Loucy (cell line): Measurements from ENCODE around the gene PLK3.

Experiments used
- H2AFZ ChIP-seq: fragments of 200-600 bp; sonication (generic); 2 replicates; pipeline ENCODE4 v1.6.0; 2016; ENCODE audit warnings: antibody characterized with exemption, mild to moderate bottlenecking, low read length, moderate library complexity
- H3F3A ChIP-seq: fragments of 200-600 bp; 2 replicates; pipeline ENCODE4 v1.6.0; 2016; ENCODE audit warnings: antibody characterized with exemption, low read depth, mild to moderate bottlenecking
- H3K27me3 ChIP-seq: fragments of 200-600 bp; sonication (generic); 2 replicates; pipeline ENCODE4 v1.6.1; 2014; ENCODE audit warnings: low read length, mild to moderate bottlenecking; ENCODE audit not compliant: insufficient read depth, poor library complexity, severe bottlenecking
- H3K36me3 ChIP-seq: fragments of 200-600 bp; sonication (generic); 2 replicates; pipeline ENCODE4 v1.6.1; 2016; ENCODE audit warnings: low read length; ENCODE audit not compliant: insufficient read depth
- H3K4me1 ChIP-seq: fragments of 200-600 bp; sonication (generic); 2 replicates; pipeline ENCODE4 v1.5.1; 2014; ENCODE audit warnings: low read length, mild to moderate bottlenecking; ENCODE audit not compliant: insufficient read depth, poor library complexity, severe bottlenecking
- H3K4me2 ChIP-seq: fragments of 200-600 bp; sonication (generic); 2 replicates; pipeline ENCODE4 v1.6.0; 2014; ENCODE audit warnings: antibody characterized with exemption, low read length, low read depth, mild to moderate bottlenecking; ENCODE audit not compliant: poor library complexity, severe bottlenecking
- H3K4me3 ChIP-seq: fragments of 200-600 bp; sonication (generic); 2 replicates; pipeline ENCODE4 v1.5.1; 2014; ENCODE audit warnings: low read length, mild to moderate bottlenecking, mixed read lengths; ENCODE audit not compliant: poor library complexity, severe bottlenecking
- H3K79me2 ChIP-seq: fragments of 200-600 bp; sonication (generic); 2 replicates; pipeline ENCODE4 v1.6.1; 2014; ENCODE audit warnings: low read length; ENCODE audit not compliant: insufficient read depth
- H3K9ac ChIP-seq: fragments of 200-600 bp; sonication (generic); 2 replicates; pipeline ENCODE4 v1.6.0; 2014; ENCODE audit warnings: mild to moderate bottlenecking, low read depth, low read length, moderate library complexity; ENCODE audit not compliant: poor library complexity, severe bottlenecking
- H3K9me2 ChIP-seq: fragments of 200-600 bp; sonication (generic); replicated peaks from 2 replicates; pipeline ENCODE4 v1.6.1; 2016; ENCODE audit warnings: low read depth, low read length, mixed read lengths
- H3K9me3 ChIP-seq: fragments of 200-600 bp; sonication (generic); 2 replicates; pipeline ENCODE4 v1.6.1; 2014; ENCODE audit warnings: mild to moderate bottlenecking, antibody characterized with exemption, low read length, low read depth; ENCODE audit not compliant: insufficient read depth
- H4K20me1 ChIP-seq: fragments of 200-600 bp; sonication (generic); 2 replicates; pipeline ENCODE4 v1.6.0; 2014; ENCODE audit warnings: antibody characterized with exemption, low read length, mild to moderate bottlenecking; ENCODE audit not compliant: insufficient read depth, poor library complexity, severe bottlenecking
- EZH2phosphoT487 ChIP-seq: fragments of 200-600 bp; IDR thresholded peaks from 2 replicates; pipeline ENCODE4 v1.6.1; 2018; ENCODE audit warnings: antibody characterized with exemption, mild to moderate bottlenecking, moderate library complexity, borderline replicate concordance
- TF ChIP-seq, protein P1 (sequence below): fragments of 200-600 bp; sonication (generic); conservative IDR thresholded peaks from 2 replicates; pipeline ENCODE4 v1.5.1; 2014; ENCODE audit warnings: mild to moderate bottlenecking, antibody characterized with exemption, low read length

The PLK3 gene

DNA sequence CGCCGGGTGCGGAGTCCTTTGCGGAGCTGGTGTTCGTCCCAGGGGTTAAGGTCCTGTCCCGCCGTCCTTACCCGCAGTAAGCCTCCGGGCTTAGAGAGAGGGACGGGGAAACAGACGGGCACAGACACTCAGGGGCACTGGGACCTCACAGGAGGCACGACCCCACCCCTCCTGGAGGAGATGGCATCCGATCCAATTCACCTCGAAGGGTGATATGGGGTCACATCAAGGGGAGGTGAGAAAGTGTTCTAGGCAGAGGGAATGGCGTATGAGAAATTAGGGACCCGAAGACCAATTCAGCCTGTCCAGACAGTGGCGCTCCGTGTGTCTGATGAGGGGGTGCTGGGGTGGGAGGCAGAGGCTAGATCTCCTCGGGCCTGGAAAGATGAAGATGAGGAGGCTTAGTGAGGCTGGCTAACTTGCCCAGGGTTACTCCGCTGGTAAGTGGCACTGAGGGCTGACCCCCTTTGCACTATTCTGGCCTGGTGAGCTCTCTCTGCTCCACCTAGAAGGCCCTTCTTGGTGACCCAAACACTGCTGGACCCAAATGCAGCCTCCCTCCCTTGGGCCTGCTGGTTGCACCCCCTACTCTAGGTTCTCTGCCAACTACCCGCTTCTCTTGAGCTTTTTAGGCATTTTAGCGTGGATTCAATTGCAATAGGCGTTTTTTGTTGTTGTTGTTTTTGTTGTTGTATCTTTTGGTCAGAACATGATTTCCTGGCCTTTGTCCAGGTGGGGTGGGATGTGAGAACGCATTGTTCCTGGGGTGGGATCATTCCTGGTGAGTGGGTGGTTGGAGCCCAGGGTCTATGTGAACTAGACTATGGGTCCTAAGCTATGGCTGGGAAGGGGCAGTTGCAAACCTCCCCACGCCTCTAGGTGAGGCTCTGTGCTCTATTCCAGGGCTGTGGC is 20.4 kb downstream of the PLK3 start:
- peak overlapping the region; percentile 65 for H3K9ac ChIP-seq
- peak overlapping the region; percentile 86 for H2AFZ ChIP-seq
- peaks cover 5% of the 10 kb centered on the region for H3K4me1 ChIP-seq
- H3K9me3 ChIP-seq = no peaks in the 10 kb centered on the region
- H4K20me1 ChIP-seq = no peaks in the 10 kb centered on the region
- no peaks in the 10 kb centered on the region for H3K27me3 ChIP-seq
- H3K4me3 ChIP-seq = peak overlapping the region; percentile 62
- no peaks in the 10 kb centered on the region for H3K79me2 ChIP-seq
- TF ChIP-seq, protein P1, sequence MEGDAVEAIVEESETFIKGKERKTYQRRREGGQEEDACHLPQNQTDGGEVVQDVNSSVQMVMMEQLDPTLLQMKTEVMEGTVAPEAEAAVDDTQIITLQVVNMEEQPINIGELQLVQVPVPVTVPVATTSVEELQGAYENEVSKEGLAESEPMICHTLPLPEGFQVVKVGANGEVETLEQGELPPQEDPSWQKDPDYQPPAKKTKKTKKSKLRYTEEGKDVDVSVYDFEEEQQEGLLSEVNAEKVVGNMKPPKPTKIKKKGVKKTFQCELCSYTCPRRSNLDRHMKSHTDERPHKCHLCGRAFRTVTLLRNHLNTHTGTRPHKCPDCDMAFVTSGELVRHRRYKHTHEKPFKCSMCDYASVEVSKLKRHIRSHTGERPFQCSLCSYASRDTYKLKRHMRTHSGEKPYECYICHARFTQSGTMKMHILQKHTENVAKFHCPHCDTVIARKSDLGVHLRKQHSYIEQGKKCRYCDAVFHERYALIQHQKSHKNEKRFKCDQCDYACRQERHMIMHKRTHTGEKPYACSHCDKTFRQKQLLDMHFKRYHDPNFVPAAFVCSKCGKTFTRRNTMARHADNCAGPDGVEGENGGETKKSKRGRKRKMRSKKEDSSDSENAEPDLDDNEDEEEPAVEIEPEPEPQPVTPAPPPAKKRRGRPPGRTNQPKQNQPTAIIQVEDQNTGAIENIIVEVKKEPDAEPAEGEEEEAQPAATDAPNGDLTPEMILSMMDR = no peak
- TF ChIP-seq EZH2phosphoT487 = no peak
- peak overlapping the region; percentile 75 for H3K4me2 ChIP-seq
- 0 out of 2 replicates have a peak, but pooled peaks cover 2% of the 10 kb centered on the region for H3F3A ChIP-seq
- H3K9me2 ChIP-seq = no peaks in the 10 kb centered on the region
- H3K36me3 ChIP-seq = no peaks in the 10 kb centered on the region

DNA sequence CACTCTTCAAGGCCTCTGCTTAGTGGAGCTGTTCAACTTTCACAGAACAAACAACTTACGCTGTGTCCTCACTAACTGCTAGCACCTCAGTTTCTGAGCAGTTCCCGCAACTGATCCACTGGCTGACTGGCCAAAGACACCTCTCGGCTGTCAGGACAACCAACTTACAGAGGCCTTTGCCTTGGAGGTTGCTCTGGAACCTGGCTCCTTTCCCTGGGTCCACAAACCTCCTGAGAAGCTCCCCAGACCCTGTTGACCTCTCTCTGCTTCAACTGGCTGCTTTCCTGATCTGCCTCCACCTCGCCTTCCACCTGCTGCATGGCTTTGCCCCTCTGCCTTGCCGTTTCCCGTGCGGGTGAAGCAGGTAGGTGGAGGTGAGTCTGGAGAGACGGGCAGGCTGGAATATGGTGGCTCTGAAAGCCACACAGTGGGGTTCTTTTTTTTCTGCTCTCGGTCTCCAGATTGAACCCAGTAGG is 21.1 kb downstream of the PLK3 start:
- Histone ChIP-seq H3K79me2 (no peaks in the 10 kb centered on the region), H3K9me3 (no peaks in the 10 kb centered on the region), H3K9ac (no peak overlapping the region), H2AFZ (no peak overlapping the region), H3F3A (0 out of 2 replicates have a peak, but pooled peaks cover 2% of the 10 kb centered on the region), H3K9me2 (no peaks in the 10 kb centered on the region), H3K27me3 (no peaks in the 10 kb centered on the region), H3K36me3 (no peaks in the 10 kb centered on the region), H4K20me1 (no peaks in the 10 kb centered on the region), H3K4me2 (no peak overlapping the region), H3K4me1 (peaks cover 5% of the 10 kb centered on the region), H3K4me3 (no peak overlapping the region)
- TF ChIP-seq EZH2phosphoT487 = no peak
- TF ChIP-seq, protein P1 = no peak

DNA sequence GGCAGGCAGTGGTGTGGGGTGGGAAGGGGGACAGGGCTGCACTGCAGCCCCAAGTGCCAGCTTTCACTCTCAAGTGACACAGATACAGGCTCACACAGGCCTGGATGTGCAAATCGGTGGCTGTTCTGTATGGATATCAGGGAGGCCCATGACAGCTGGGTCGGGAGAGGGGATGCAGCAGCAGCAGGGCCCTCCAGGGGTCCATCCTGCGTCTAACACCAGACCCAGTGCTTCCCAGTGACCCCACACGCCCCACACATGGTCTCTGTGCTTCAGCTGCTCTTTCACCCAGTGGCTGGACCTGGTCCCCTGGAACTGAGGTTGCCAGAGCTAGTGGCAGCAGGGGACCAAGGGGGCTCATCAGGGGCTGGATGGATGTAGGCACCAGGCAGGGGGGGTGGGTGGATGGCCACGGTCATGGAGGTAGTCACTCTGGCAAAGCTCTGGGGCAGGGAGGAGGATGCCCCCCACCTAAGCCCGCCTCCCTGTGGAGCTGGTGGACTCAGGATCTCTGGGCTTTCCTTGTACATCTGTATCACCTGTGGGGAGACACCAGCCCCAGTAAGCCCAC is 22.0 kb downstream of the PLK3 start:
- Histone ChIP-seq H3K9me3 (no peaks in the 10 kb centered on the region), H3K27me3 (no peaks in the 10 kb centered on the region), H3K36me3 (no peaks in the 10 kb centered on the region), H4K20me1 (no peaks in the 10 kb centered on the region), H3K4me1 (peaks cover 5% of the 10 kb centered on the region), H3K9me2 (no peaks in the 10 kb centered on the region), H3K79me2 (no peaks in the 10 kb centered on the region), H2AFZ (no peak overlapping the region), H3K4me2 (no peak overlapping the region), H3K4me3 (no peak overlapping the region), H3F3A (0 out of 2 replicates have a peak, but pooled peaks cover 2% of the 10 kb centered on the region), H3K9ac (no peak overlapping the region)
- TF ChIP-seq EZH2phosphoT487 = no peak
